HCT116 (cell line): ENCODE results near the gene CCDC92B. TPM values are rescaled to one million over a fixed set of nuclear protein-coding genes. Genes with fewer than 3 reads are reported as not detected.

Experiments used
- ATAC-seq: fragments of 200-7000 bp; cut with Tn5 transposase; 2 replicates; pipeline ENCODE4 v1.9.1; 2020; ENCODE audit warnings: mild to moderate bottlenecking, moderate library complexity
- BruUV-seq: library from RNA; stranded (reverse); fragments of 400-500 nt; replicated peaks from 2 replicates; lab custom pipeline; 2021; lab: Mats Ljungman, UMichigan
- CTCF ChIA-PET: fragments of 300-600 bp; sonication (Branson Sonifier 250); formaldehyde crosslinking; loops from one replicate; lab custom pipeline; 2021; ENCODE audit warnings: antibody characterized with exemption; lab: Charles Lee
- POLR2A ChIA-PET: fragments of 300-600, 350-600 bp; sonication (Branson Sonifier 250); formaldehyde crosslinking; loops from one replicate; lab custom pipeline; 2021; ENCODE audit warnings: antibody characterized with exemption; lab: Charles Lee
- RAD21 ChIA-PET, 2 experiments: fragments of 300-600 bp; sonication (Branson Sonifier 250); formaldehyde crosslinking; loops; one replicate each; lab custom pipeline; 2023; ENCODE audit warnings: low total read pairs in 2 of 2; ENCODE audit not compliant: uncharacterized antibody in 2 of 2, unreplicated experiment in 2 of 2, low non-redundant PET in 1 of 2; lab: Charles Lee
- DNase-seq: peaks from one replicate; pipeline ENCODE4 v3.0.0-alpha.2; 2010; ENCODE audit warnings: low read depth, low spot score
- H2AFZ ChIP-seq: fragments of 200-600 bp; shearing (Covaris generic), sonication (generic); 2 replicates; pipeline ENCODE4 v1.6.1; 2017; ENCODE audit warnings: low read depth, mixed run types, mixed read lengths, antibody characterized with exemption, low read length; ENCODE audit not compliant: poor library complexity, severe bottlenecking
- H3K27ac ChIP-seq: 2 replicates; pipeline ENCODE4 v1.5.1; 2012; ENCODE audit warnings: low read depth, low read length
- H3K27me3 ChIP-seq: fragments of 200-600 bp; sonication (generic); 2 replicates; pipeline ENCODE4 v1.6.1; 2016; ENCODE audit warnings: mixed run types, low read length, mixed read lengths; ENCODE audit not compliant: insufficient read depth
- H3K36me3 ChIP-seq, 2 experiments: fragments of 200-500 bp in 1 of 2; fragments of 200-600 bp in 1 of 2; sonication (Bioruptor generic) in 1 of 2; sonication (generic) in 1 of 2; 2 replicates each; pipeline versions ENCODE4 v1.5.1 to v1.6.1; 2014 to 2016; ENCODE audit warnings: low read length in 2 of 2, inconsistent platforms in 1 of 2, mixed read lengths in 1 of 2, mixed run types in 1 of 2; ENCODE audit not compliant: insufficient read depth in 2 of 2, control insufficient read depth in 1 of 2
- H3K4me1 ChIP-seq, 2 experiments: fragments of 200-600 bp in 1 of 2; sonication (generic) in 1 of 2; 2 replicates each; pipeline versions ENCODE4 v1.5.1 to v1.6.1; 2012 to 2017; ENCODE audit warnings: low read length in 2 of 2, inconsistent platforms in 1 of 2, mild to moderate bottlenecking in 1 of 2, mixed read lengths in 1 of 2, mixed run types in 1 of 2, moderate library complexity in 1 of 2; ENCODE audit not compliant: insufficient read depth in 2 of 2, control insufficient read depth in 1 of 2
- H3K4me2 ChIP-seq: fragments of 200-600 bp; sonication (generic); 2 replicates; pipeline ENCODE4 v1.6.1; 2017; ENCODE audit warnings: mixed run types, low read length, mixed read lengths
- H3K4me3 ChIP-seq, 2 experiments: fragments of 200-600 bp in 1 of 2; sonication (generic) in 1 of 2; replicated peaks in 1 of 2; 2 replicates each; pipeline ENCODE4 v1.5.1; 2011 to 2016; ENCODE audit warnings: low read length in 2 of 2, control low read depth in 1 of 2, low read depth in 1 of 2, mild to moderate bottlenecking in 1 of 2, mixed read lengths in 1 of 2, mixed run types in 1 of 2
- H3K79me2 ChIP-seq: fragments of 200-600 bp; sonication (generic); 2 replicates; pipeline ENCODE4 v1.6.1; 2017; ENCODE audit warnings: mild to moderate bottlenecking, mixed run types, low read length, moderate library complexity, mixed read lengths; ENCODE audit not compliant: insufficient read depth
- H3K9ac ChIP-seq: fragments of 200-600 bp; sonication (generic); 2 replicates; pipeline ENCODE4 v1.6.1; 2016; ENCODE audit warnings: low read length, mixed read lengths
- H3K9me2 ChIP-seq: fragments of 200-600 bp; sonication (generic), shearing (Covaris generic); 2 replicates; pipeline ENCODE4 v1.6.1; 2017; ENCODE audit warnings: mixed run types, mild to moderate bottlenecking, moderate library complexity; ENCODE audit not compliant: insufficient read depth
- H3K9me3 ChIP-seq, 2 experiments: fragments of 200-500 bp in 1 of 2; fragments of 200-600 bp in 1 of 2; sonication (Bioruptor generic) in 1 of 2; sonication (generic) in 1 of 2; 2 replicates each; pipeline ENCODE4 v1.6.1; 2014 to 2017; ENCODE audit warnings: low read length in 2 of 2, mixed read lengths in 2 of 2, inconsistent platforms in 1 of 2, low read depth in 1 of 2, mild to moderate bottlenecking in 1 of 2, mixed run types in 1 of 2, moderate library complexity in 1 of 2; ENCODE audit not compliant: control insufficient read depth in 1 of 2, insufficient read depth in 1 of 2
- H4K20me1 ChIP-seq: fragments of 200-600 bp; sonication (generic), shearing (Covaris generic); 2 replicates; pipeline ENCODE4 v1.6.1; 2017; ENCODE audit warnings: mixed run types, mild to moderate bottlenecking, moderate library complexity; ENCODE audit not compliant: insufficient read depth
- CBX3 ChIP-seq: IDR thresholded peaks from 2 replicates; pipeline ENCODE4 v1.6.1; 2012; ENCODE audit warnings: low read depth
- EGR1 ChIP-seq: IDR thresholded peaks from 2 replicates; pipeline ENCODE4 v1.6.1; 2012; ENCODE audit warnings: low read depth
- ELF1 ChIP-seq: IDR thresholded peaks from 2 replicates; pipeline ENCODE4 v1.6.1; 2012; ENCODE audit warnings: low read depth, borderline replicate concordance
- FOSL1 ChIP-seq: IDR thresholded peaks from 2 replicates; pipeline ENCODE4 v1.6.1; 2012; ENCODE audit warnings: low read depth
- JUND ChIP-seq: IDR thresholded peaks from 2 replicates; pipeline ENCODE4 v1.6.1; 2012
- POLR2A ChIP-seq: IDR thresholded peaks from 2 replicates; pipeline ENCODE4 v1.7.0; 2011; ENCODE audit warnings: borderline replicate concordance; ENCODE audit not compliant: insufficient read depth, insufficient read length; ENCODE audit errors: extremely low read depth
- POLR2AphosphoS5 ChIP-seq: IDR thresholded peaks from 2 replicates; pipeline ENCODE4 v1.6.1; 2011; ENCODE audit warnings: mild to moderate bottlenecking, low read depth, low read length, moderate library complexity
- RAD21 ChIP-seq: IDR thresholded peaks from 2 replicates; pipeline ENCODE4 v1.6.1; 2012; ENCODE audit warnings: low read depth, mild to moderate bottlenecking
- SIN3A ChIP-seq: IDR thresholded peaks from 2 replicates; pipeline ENCODE4 v1.6.1; 2012; ENCODE audit warnings: low read depth
- SP1 ChIP-seq: IDR thresholded peaks from 2 replicates; pipeline ENCODE4 v1.6.1; 2012; ENCODE audit warnings: low read depth
- TCF7L2 ChIP-seq: IDR thresholded peaks from 2 replicates; pipeline ENCODE4 v1.7.0; 2011; ENCODE audit warnings: borderline replicate concordance, inconsistent platforms; ENCODE audit not compliant: insufficient read depth, insufficient read length; ENCODE audit errors: extremely low read depth
- YY1 ChIP-seq: IDR thresholded peaks from 2 replicates; pipeline ENCODE4 v1.6.1; 2011; ENCODE audit warnings: low read length, low read depth, moderate library complexity, mild to moderate bottlenecking; ENCODE audit not compliant: insufficient replicate concordance; ENCODE audit errors: extremely low read depth
- ZFX ChIP-seq: fragments of 450-650 bp; IDR thresholded peaks from 2 replicates; pipeline ENCODE4 v1.6.1; 2017
- intact Hi-C: fragments of 100-400 bp; cut with micrococcal nuclease; formaldehyde crosslinking; loops from 2 replicates; pipeline ENCODE4 v1.10.0; 2022
- total RNA-seq: library from RNA; stranded (reverse); gene quantifications from one replicate; pipeline ENCODE4 v1.2.1, GENCODE V29; 2021; ENCODE audit not compliant: unreplicated experiment
- TF ChIP-seq, protein P1 (sequence below): IDR thresholded peaks from 2 replicates; pipeline ENCODE4 v1.6.1; 2011; ENCODE audit warnings: mild to moderate bottlenecking, low read length, moderate library complexity; ENCODE audit not compliant: insufficient replicate concordance; ENCODE audit errors: extremely low read depth
- TF ChIP-seq, protein P2 (sequence below), 3 experiments: fragments of 200-600 bp in 1 of 3; sonication (generic) in 1 of 3; IDR thresholded peaks in 2 of 3; conservative IDR thresholded peaks in 1 of 3; 2 replicates each; pipeline ENCODE4 v1.5.1; 2012 to 2017; ENCODE audit warnings: low read depth in 2 of 3, low read length in 2 of 3, antibody characterized with exemption in 1 of 3, borderline replicate concordance in 1 of 3, control low read depth in 1 of 3, mild to moderate bottlenecking in 1 of 3, mixed read lengths in 1 of 3, mixed run types in 1 of 3, moderate library complexity in 1 of 3; ENCODE audit not compliant: insufficient read depth in 1 of 3
- TF ChIP-seq, protein P3 (sequence below): IDR thresholded peaks from 2 replicates; pipeline ENCODE4 v1.6.1; 2012; ENCODE audit warnings: low read depth
- TF ChIP-seq, protein P4 (sequence below): IDR thresholded peaks from 2 replicates; pipeline ENCODE4 v1.6.1; 2012

Gene CCDC92B
- total RNA-seq, 1 experiment from 2014 or later, result 0.17 TPM

DNA sequence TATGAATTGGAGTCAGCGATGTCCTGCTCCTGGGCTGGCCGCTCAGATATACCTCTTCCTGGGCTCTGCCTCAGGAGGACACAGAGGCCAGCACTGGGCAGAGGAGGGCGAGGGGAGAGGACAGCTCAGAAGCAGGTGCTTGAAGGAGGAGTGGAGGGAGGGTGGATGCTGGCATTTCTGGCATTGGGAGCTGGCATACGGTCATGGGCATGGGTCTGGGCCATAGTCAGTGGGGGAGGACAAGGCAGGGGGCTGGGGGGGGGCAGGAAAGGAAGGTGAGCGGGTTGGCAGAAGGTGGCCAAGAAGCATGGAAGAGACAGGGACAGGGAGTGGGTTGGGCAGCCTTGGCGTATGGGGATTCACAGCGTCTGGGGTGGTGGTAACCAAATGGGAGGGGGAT is 30.1 kb upstream of the CCDC92B start:
- intact Hi-C loops, result no loop called here
- Histone ChIP-seq H4K20me1 (no peaks in the 10 kb centered on the region), H3K79me2 (no peaks in the 10 kb centered on the region), H2AFZ (no peak overlapping the region), H3K9me2 (no peaks in the 10 kb centered on the region), H3K4me3 (no peak overlapping the region), H3K9ac (no peak overlapping the region), H3K27me3 (no peaks in the 10 kb centered on the region), H3K36me3 (no peaks in the 10 kb centered on the region), H3K4me1 (peaks cover 5 to 6% of the 10 kb centered on the region in 2 experiments; a peak in 1 of 4 replicates), H3K27ac (no peak overlapping the region), H3K4me2 (no peak overlapping the region)
- no TSS peak for BruUV-seq
- POLR2A ChIA-PET, result no interaction called here
- no peak for ATAC-seq
- RAD21 ChIA-PET, result no interaction called here
- TF ChIP-seq, protein P1, sequence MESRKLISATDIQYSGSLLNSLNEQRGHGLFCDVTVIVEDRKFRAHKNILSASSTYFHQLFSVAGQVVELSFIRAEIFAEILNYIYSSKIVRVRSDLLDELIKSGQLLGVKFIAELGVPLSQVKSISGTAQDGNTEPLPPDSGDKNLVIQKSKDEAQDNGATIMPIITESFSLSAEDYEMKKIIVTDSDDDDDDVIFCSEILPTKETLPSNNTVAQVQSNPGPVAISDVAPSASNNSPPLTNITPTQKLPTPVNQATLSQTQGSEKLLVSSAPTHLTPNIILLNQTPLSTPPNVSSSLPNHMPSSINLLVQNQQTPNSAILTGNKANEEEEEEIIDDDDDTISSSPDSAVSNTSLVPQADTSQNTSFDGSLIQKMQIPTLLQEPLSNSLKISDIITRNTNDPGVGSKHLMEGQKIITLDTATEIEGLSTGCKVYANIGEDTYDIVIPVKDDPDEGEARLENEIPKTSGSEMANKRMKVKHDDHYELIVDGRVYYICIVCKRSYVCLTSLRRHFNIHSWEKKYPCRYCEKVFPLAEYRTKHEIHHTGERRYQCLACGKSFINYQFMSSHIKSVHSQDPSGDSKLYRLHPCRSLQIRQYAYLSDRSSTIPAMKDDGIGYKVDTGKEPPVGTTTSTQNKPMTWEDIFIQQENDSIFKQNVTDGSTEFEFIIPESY, result no peak
- TF ChIP-seq SIN3A (no peak), RAD21 (no peak), ELF1 (no peak), POLR2AphosphoS5 (no peak), FOSL1 (no peak), YY1 (no peak), TCF7L2 (no peak), POLR2A (no peak), SP1 (no peak), JUND (no peak), ZFX (no peak), EGR1 (no peak), CBX3 (no peak)
- TF ChIP-seq, protein P2, sequence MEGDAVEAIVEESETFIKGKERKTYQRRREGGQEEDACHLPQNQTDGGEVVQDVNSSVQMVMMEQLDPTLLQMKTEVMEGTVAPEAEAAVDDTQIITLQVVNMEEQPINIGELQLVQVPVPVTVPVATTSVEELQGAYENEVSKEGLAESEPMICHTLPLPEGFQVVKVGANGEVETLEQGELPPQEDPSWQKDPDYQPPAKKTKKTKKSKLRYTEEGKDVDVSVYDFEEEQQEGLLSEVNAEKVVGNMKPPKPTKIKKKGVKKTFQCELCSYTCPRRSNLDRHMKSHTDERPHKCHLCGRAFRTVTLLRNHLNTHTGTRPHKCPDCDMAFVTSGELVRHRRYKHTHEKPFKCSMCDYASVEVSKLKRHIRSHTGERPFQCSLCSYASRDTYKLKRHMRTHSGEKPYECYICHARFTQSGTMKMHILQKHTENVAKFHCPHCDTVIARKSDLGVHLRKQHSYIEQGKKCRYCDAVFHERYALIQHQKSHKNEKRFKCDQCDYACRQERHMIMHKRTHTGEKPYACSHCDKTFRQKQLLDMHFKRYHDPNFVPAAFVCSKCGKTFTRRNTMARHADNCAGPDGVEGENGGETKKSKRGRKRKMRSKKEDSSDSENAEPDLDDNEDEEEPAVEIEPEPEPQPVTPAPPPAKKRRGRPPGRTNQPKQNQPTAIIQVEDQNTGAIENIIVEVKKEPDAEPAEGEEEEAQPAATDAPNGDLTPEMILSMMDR (IDR thresholded peaks at IDR 0.05 in 2 of 3, conservative IDR thresholded peaks at IDR 0.05 in 1 of 3; ENCODE audit: borderline replicate concordance in 1 of 3, insufficient read depth in 1 of 3, low read depth in 2 of 3, low read length in 2 of 3), result no peak
- TF ChIP-seq, protein P3, sequence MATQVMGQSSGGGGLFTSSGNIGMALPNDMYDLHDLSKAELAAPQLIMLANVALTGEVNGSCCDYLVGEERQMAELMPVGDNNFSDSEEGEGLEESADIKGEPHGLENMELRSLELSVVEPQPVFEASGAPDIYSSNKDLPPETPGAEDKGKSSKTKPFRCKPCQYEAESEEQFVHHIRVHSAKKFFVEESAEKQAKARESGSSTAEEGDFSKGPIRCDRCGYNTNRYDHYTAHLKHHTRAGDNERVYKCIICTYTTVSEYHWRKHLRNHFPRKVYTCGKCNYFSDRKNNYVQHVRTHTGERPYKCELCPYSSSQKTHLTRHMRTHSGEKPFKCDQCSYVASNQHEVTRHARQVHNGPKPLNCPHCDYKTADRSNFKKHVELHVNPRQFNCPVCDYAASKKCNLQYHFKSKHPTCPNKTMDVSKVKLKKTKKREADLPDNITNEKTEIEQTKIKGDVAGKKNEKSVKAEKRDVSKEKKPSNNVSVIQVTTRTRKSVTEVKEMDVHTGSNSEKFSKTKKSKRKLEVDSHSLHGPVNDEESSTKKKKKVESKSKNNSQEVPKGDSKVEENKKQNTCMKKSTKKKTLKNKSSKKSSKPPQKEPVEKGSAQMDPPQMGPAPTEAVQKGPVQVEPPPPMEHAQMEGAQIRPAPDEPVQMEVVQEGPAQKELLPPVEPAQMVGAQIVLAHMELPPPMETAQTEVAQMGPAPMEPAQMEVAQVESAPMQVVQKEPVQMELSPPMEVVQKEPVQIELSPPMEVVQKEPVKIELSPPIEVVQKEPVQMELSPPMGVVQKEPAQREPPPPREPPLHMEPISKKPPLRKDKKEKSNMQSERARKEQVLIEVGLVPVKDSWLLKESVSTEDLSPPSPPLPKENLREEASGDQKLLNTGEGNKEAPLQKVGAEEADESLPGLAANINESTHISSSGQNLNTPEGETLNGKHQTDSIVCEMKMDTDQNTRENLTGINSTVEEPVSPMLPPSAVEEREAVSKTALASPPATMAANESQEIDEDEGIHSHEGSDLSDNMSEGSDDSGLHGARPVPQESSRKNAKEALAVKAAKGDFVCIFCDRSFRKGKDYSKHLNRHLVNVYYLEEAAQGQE, result no peak
- TF ChIP-seq, protein P4, sequence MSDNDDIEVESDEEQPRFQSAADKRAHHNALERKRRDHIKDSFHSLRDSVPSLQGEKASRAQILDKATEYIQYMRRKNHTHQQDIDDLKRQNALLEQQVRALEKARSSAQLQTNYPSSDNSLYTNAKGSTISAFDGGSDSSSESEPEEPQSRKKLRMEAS, result no peak
- TF ChIP-seq, all 23 proteins: peak for 0
- no peak for DNase-seq
- H3K9me3 ChIP-seq, result no peaks in the 10 kb centered on the region
- CTCF ChIA-PET, result no interaction called here
